HCT116 (cell line): ENCODE data around the gene RNF182.

Experiments
- ATF3 ChIP-seq: IDR thresholded peaks from 2 replicates; pipeline ENCODE4 v1.6.1; 2012
- CBX3 ChIP-seq: IDR thresholded peaks from 2 replicates; pipeline ENCODE4 v1.6.1; 2012; ENCODE audit warnings: low read depth
- EZH2 ChIP-seq: fragments of 200-600 bp; sonication (generic); IDR thresholded peaks from 2 replicates; pipeline ENCODE4 v1.6.1; 2017; ENCODE audit warnings: antibody characterized with exemption, mixed run types
- POLR2A ChIP-seq: IDR thresholded peaks from 2 replicates; pipeline ENCODE4 v1.7.0; 2011; ENCODE audit warnings: borderline replicate concordance; ENCODE audit not compliant: insufficient read depth, insufficient read length; ENCODE audit errors: extremely low read depth
- POLR2AphosphoS5 ChIP-seq: IDR thresholded peaks from 2 replicates; pipeline ENCODE4 v1.6.1; 2011; ENCODE audit warnings: mild to moderate bottlenecking, low read depth, low read length, moderate library complexity
- RAD21 ChIP-seq: IDR thresholded peaks from 2 replicates; pipeline ENCODE4 v1.6.1; 2012; ENCODE audit warnings: low read depth, mild to moderate bottlenecking
- YY1 ChIP-seq: IDR thresholded peaks from 2 replicates; pipeline ENCODE4 v1.6.1; 2011; ENCODE audit warnings: low read length, low read depth, moderate library complexity, mild to moderate bottlenecking; ENCODE audit not compliant: insufficient replicate concordance; ENCODE audit errors: extremely low read depth
- ZFX ChIP-seq: fragments of 450-650 bp; IDR thresholded peaks from 2 replicates; pipeline ENCODE4 v1.6.1; 2017
- TF ChIP-seq, protein P1 (sequence below), 3 experiments: fragments of 200-600 bp in 1 of 3; sonication (generic) in 1 of 3; IDR thresholded peaks in 2 of 3; conservative IDR thresholded peaks in 1 of 3; 2 replicates each; pipeline ENCODE4 v1.5.1; 2012 to 2017; ENCODE audit warnings: low read depth in 2 of 3, low read length in 2 of 3, antibody characterized with exemption in 1 of 3, borderline replicate concordance in 1 of 3, control low read depth in 1 of 3, mild to moderate bottlenecking in 1 of 3, mixed read lengths in 1 of 3, mixed run types in 1 of 3, moderate library complexity in 1 of 3; ENCODE audit not compliant: insufficient read depth in 1 of 3
- TF ChIP-seq, protein P2 (sequence below): IDR thresholded peaks from 2 replicates; pipeline ENCODE4 v1.6.1; 2012; ENCODE audit warnings: low read depth
- TF ChIP-seq, protein P3 (sequence below): IDR thresholded peaks from 2 replicates; pipeline ENCODE4 v1.6.1; 2011; ENCODE audit warnings: mild to moderate bottlenecking, low read length, moderate library complexity; ENCODE audit not compliant: insufficient replicate concordance; ENCODE audit errors: extremely low read depth

DNA sequence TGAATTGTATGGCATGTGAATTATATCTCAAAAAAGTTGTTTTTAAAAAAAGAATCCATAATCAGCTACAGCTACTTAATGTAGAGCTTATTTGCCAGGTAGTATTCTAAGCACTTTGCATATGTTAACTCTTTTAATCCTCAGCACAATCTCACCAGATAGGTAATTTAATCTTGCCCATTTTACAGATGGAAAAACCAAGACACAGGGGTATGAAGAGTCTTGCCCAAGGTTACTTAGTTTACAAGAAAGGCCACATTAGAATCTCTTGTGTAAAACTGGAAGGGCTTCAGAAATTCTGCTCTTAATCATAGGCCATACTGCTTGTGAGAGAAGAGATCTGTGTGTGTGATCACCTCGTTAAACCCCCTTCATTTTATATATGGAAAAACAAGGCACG lies 13.4 kb upstream of the RNF182 start:
- TF ChIP-seq, protein P1, sequence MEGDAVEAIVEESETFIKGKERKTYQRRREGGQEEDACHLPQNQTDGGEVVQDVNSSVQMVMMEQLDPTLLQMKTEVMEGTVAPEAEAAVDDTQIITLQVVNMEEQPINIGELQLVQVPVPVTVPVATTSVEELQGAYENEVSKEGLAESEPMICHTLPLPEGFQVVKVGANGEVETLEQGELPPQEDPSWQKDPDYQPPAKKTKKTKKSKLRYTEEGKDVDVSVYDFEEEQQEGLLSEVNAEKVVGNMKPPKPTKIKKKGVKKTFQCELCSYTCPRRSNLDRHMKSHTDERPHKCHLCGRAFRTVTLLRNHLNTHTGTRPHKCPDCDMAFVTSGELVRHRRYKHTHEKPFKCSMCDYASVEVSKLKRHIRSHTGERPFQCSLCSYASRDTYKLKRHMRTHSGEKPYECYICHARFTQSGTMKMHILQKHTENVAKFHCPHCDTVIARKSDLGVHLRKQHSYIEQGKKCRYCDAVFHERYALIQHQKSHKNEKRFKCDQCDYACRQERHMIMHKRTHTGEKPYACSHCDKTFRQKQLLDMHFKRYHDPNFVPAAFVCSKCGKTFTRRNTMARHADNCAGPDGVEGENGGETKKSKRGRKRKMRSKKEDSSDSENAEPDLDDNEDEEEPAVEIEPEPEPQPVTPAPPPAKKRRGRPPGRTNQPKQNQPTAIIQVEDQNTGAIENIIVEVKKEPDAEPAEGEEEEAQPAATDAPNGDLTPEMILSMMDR (IDR thresholded peaks at IDR 0.05 in 2 of 3, conservative IDR thresholded peaks at IDR 0.05 in 1 of 3; ENCODE audit: borderline replicate concordance in 1 of 3, insufficient read depth in 1 of 3, low read depth in 2 of 3, low read length in 2 of 3), result no peak
- TF ChIP-seq POLR2A (no peak), CBX3 (no peak), EZH2 (no peak), ATF3 (no peak), POLR2AphosphoS5 (no peak), YY1 (no peak), ZFX (no peak), RAD21 (no peak)
- TF ChIP-seq, protein P2, sequence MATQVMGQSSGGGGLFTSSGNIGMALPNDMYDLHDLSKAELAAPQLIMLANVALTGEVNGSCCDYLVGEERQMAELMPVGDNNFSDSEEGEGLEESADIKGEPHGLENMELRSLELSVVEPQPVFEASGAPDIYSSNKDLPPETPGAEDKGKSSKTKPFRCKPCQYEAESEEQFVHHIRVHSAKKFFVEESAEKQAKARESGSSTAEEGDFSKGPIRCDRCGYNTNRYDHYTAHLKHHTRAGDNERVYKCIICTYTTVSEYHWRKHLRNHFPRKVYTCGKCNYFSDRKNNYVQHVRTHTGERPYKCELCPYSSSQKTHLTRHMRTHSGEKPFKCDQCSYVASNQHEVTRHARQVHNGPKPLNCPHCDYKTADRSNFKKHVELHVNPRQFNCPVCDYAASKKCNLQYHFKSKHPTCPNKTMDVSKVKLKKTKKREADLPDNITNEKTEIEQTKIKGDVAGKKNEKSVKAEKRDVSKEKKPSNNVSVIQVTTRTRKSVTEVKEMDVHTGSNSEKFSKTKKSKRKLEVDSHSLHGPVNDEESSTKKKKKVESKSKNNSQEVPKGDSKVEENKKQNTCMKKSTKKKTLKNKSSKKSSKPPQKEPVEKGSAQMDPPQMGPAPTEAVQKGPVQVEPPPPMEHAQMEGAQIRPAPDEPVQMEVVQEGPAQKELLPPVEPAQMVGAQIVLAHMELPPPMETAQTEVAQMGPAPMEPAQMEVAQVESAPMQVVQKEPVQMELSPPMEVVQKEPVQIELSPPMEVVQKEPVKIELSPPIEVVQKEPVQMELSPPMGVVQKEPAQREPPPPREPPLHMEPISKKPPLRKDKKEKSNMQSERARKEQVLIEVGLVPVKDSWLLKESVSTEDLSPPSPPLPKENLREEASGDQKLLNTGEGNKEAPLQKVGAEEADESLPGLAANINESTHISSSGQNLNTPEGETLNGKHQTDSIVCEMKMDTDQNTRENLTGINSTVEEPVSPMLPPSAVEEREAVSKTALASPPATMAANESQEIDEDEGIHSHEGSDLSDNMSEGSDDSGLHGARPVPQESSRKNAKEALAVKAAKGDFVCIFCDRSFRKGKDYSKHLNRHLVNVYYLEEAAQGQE, result no peak
- TF ChIP-seq, protein P3, sequence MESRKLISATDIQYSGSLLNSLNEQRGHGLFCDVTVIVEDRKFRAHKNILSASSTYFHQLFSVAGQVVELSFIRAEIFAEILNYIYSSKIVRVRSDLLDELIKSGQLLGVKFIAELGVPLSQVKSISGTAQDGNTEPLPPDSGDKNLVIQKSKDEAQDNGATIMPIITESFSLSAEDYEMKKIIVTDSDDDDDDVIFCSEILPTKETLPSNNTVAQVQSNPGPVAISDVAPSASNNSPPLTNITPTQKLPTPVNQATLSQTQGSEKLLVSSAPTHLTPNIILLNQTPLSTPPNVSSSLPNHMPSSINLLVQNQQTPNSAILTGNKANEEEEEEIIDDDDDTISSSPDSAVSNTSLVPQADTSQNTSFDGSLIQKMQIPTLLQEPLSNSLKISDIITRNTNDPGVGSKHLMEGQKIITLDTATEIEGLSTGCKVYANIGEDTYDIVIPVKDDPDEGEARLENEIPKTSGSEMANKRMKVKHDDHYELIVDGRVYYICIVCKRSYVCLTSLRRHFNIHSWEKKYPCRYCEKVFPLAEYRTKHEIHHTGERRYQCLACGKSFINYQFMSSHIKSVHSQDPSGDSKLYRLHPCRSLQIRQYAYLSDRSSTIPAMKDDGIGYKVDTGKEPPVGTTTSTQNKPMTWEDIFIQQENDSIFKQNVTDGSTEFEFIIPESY, result no peak
